ENCODE data around the gene PPP1R14B. TPM values are rescaled to one million over a fixed set of nuclear protein-coding genes. Genes with fewer than 3 reads are reported as not detected.
A peak's percentile ranks its signal among the peaks of the same experiment; 100 is the strongest.

Gene PPP1R14B
- total RNA-seq, 1 experiment from 2014 or later: 583 TPM

DNA sequence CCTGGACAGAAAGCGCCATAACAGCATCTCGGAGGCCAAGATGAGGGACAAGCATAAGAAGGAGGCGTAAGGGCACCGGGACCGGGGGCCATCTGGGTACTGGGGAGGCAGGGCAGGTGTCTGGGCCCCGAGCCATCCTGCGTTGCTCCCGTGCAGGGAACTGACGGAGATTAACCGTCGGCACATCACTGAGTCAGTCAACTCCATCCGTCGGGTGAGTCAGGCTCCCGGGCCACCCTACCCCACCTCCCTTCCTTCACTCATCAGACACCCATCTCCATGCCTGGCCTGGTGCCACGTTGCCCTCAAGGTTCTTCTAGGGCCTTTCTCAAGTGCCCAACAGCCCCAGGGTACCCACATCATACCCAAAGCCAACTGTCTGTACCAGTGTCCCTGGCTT lies 19.6 kb upstream of the PPP1R14B start:
- H3K27me3 Mint-ChIP-seq (ENCODE audit: insufficient read depth, unreplicated experiment): no peaks in the 10 kb centered on the region
- peaks cover 23% of the 10 kb centered on the region for H3K4me1 Mint-ChIP-seq (ENCODE audit: insufficient read depth, unreplicated experiment)
- intact Hi-C loops (cut with micrococcal nuclease): no loop called here
- H3K27ac Mint-ChIP-seq (ENCODE audit: low read depth, unreplicated experiment): peak overlapping the region; percentile 27
- H3K9me3 Mint-ChIP-seq (ENCODE audit: unreplicated experiment): no peaks in the 10 kb centered on the region
- peaks cover 60% of the 10 kb centered on the region for H3K36me3 Mint-ChIP-seq (ENCODE audit: insufficient read depth, unreplicated experiment)
- peak; percentile 56 for DNase-seq (ENCODE audit: unreplicated experiment)
- no TSS peak for BruUV-seq (replicated peaks)
- TF ChIP-seq, protein P1, sequence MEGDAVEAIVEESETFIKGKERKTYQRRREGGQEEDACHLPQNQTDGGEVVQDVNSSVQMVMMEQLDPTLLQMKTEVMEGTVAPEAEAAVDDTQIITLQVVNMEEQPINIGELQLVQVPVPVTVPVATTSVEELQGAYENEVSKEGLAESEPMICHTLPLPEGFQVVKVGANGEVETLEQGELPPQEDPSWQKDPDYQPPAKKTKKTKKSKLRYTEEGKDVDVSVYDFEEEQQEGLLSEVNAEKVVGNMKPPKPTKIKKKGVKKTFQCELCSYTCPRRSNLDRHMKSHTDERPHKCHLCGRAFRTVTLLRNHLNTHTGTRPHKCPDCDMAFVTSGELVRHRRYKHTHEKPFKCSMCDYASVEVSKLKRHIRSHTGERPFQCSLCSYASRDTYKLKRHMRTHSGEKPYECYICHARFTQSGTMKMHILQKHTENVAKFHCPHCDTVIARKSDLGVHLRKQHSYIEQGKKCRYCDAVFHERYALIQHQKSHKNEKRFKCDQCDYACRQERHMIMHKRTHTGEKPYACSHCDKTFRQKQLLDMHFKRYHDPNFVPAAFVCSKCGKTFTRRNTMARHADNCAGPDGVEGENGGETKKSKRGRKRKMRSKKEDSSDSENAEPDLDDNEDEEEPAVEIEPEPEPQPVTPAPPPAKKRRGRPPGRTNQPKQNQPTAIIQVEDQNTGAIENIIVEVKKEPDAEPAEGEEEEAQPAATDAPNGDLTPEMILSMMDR (IDR thresholded peaks at IDR 0.05; ENCODE audit: unreplicated experiment): no peak
- CTCF ChIA-PET: interaction anchor here (1.0 to 4.1 kb wide), 2 partner anchors 16 to 117 kb away, joined by 4 to 36 read pairs; partner anchors contain the start of gene PLCB3
- no peak overlapping the region for H3K4me3 Mint-ChIP-seq (ENCODE audit: unreplicated experiment)
- POLR2A ChIA-PET: interaction anchor here (5.8 to 7.6 kb wide), 2 partner anchors 16 to 19 kb away, joined by 75 to 125 read pairs; partner anchors contain the start of genes BAD, GPR137 and PPP1R14B

DNA sequence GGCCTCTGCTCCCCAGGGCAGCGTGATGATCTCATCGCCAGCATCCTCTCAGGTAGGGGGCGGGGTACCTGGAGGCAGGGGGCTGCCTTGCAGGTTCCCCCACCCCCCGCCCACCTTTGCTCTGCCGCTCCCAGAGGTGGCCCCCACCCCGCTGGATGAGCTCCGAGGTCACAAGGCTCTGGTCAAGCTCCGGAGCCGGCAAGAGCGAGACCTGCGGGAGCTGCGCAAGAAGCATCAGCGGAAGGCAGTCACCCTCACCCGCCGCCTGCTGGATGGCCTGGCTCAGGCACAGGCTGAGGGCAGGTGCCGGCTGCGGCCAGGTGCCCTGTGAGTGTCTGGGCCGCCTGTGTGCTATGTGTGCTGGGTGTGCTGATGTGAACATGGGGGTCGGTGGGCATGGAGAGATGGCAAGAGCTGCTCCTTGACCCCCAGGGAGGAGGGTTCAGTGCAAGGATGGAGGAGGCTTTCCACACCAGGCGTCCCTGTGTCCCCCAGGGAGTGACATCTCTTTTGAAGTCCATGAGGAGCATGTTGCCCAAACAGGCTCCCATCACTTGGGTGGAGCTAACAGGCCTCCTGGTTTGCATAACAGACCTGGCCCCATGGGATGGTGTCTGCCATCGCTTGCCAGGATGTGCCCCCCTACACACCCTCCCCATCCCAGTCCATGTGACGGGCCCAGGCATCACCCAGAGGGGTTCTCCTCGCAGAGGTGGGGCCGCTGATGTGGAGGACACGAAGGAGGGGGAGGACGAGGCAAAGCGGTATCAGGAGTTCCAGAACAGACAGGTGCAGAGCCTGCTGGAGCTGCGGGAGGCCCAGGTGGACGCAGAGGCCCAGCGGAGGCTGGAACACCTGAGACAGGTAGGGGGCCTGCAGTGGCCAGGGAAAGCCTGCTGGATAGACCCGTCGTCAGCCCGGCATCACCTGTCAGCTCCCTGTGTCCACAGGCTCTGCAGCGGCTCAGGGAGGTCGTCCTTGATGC lies 18.7 kb upstream of the PPP1R14B start:
- TF ChIP-seq, protein P1 (IDR thresholded peaks at IDR 0.05; ENCODE audit: unreplicated experiment): no peak
- no peak overlapping the region for H3K27ac Mint-ChIP-seq (ENCODE audit: low read depth, unreplicated experiment)
- no TSS peak for BruUV-seq (replicated peaks)

DNA sequence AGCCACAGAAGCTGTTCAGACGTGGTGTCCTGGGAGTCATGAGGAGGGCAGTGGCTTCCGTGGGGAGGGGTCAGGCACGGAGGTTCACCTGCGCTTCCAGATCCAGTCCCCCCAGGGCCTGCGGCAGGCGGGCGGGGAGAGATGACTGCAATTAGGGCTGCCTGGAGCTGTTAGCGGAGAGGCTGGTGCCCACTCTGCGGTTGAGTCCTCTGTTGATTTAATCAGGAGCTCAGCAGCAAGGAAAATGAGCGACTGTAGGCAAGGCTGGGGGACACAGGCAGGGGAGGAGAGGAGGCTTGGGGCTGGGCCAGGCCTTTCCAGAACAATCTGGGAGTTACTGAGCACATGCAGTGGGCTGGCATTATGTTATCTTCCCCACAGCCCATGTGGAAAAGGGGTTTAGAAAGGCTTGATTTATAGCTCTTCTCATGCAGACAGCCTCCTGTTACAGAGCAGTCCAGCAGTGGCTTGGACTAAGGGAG lies 17.7 kb upstream of the PPP1R14B start:
- TF ChIP-seq, protein P1 (IDR thresholded peaks at IDR 0.05; ENCODE audit: unreplicated experiment): no peak
- Mint-ChIP-seq H3K36me3 (ENCODE audit: insufficient read depth, unreplicated experiment) (peaks cover 58% of the 10 kb centered on the region), H3K27ac (ENCODE audit: low read depth, unreplicated experiment) (no peak overlapping the region), H3K9me3 (ENCODE audit: unreplicated experiment) (no peaks in the 10 kb centered on the region), H3K27me3 (ENCODE audit: insufficient read depth, unreplicated experiment) (no peaks in the 10 kb centered on the region), H3K4me3 (ENCODE audit: unreplicated experiment) (no peak overlapping the region), H3K4me1 (ENCODE audit: insufficient read depth, unreplicated experiment) (peaks cover 23% of the 10 kb centered on the region)
- no peak for DNase-seq (ENCODE audit: unreplicated experiment)
- intact Hi-C loops (cut with micrococcal nuclease): no loop called here
- CTCF ChIA-PET: interaction anchor here (0.9 to 3.3 kb wide), 6 partner anchors 10 to 37 kb away, joined by 3 to 14 read pairs (median 5); partner anchors contain the start of gene PLCB3
- no TSS peak for BruUV-seq (replicated peaks)
- POLR2A ChIA-PET: interaction anchor here (0.6 to 0.7 kb wide), 2 partner anchors 21 to 23 kb away, joined by 3 read pairs; partner anchors contain the start of gene FKBP2

More for the DNA sequence above, 18.7 kb upstream of the PPP1R14B start:
- intact Hi-C loops (cut with micrococcal nuclease): no loop called here
- peaks cover 23% of the 10 kb centered on the region for H3K4me1 Mint-ChIP-seq (ENCODE audit: insufficient read depth, unreplicated experiment)
- no peak overlapping the region for H3K4me3 Mint-ChIP-seq (ENCODE audit: unreplicated experiment)
- peaks cover 60% of the 10 kb centered on the region for H3K36me3 Mint-ChIP-seq (ENCODE audit: insufficient read depth, unreplicated experiment)
- H3K9me3 Mint-ChIP-seq (ENCODE audit: unreplicated experiment): no peaks in the 10 kb centered on the region
- ChIA-PET CTCF (interaction anchor here (0.6 to 1.2 kb wide), 5 partner anchors 8 to 116 kb away, joined by 3 to 6 read pairs (median 4); partner anchors contain the start of gene PLCB3), POLR2A (interaction anchor here (0.6 kb wide), 1 partner anchor 20 kb away, joined by 3 read pairs; no protein-coding TSS in a partner anchor)
- H3K27me3 Mint-ChIP-seq (ENCODE audit: insufficient read depth, unreplicated experiment): no peaks in the 10 kb centered on the region
- no peak for DNase-seq (ENCODE audit: unreplicated experiment)

DNA sequence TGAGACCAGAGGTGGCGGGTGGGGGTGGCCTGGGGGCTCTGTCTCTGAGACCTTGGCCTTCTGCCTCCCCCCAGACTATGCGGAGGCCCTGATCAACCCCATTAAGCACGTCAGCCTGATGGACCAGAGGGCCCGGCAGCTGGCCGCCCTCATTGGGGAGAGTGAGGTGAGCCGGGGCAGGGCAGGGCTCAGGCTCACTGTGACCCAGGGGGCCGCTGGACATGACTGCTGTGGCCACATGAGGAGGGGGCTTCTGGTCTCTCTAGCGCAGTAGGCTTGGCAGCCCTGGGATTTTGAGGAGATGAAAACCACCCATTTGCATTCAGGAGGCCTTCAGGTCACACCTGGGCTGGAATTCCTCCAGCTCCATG lies 17.2 kb upstream of the PPP1R14B start:
- Mint-ChIP-seq H3K27ac (ENCODE audit: low read depth, unreplicated experiment) (no peak overlapping the region), H3K27me3 (ENCODE audit: insufficient read depth, unreplicated experiment) (no peaks in the 10 kb centered on the region), H3K9me3 (ENCODE audit: unreplicated experiment) (no peaks in the 10 kb centered on the region), H3K4me1 (ENCODE audit: insufficient read depth, unreplicated experiment) (peaks cover 20% of the 10 kb centered on the region), H3K4me3 (ENCODE audit: unreplicated experiment) (no peak overlapping the region), H3K36me3 (ENCODE audit: insufficient read depth, unreplicated experiment) (peaks cover 58% of the 10 kb centered on the region)
- CTCF ChIA-PET: interaction anchor here (0.6 to 3.3 kb wide), 6 partner anchors 10 to 616 kb away, joined by 3 to 14 read pairs (median 4); partner anchors contain the start of gene PLCB3
- DNase-seq (ENCODE audit: unreplicated experiment): no peak
- intact Hi-C loops (cut with micrococcal nuclease): no loop called here
- BruUV-seq (replicated peaks): no TSS peak
- POLR2A ChIA-PET: interaction anchor here (0.7 kb wide), 1 partner anchor 23 kb away, joined by 3 read pairs; the partner anchor contains the start of gene FKBP2
- TF ChIP-seq, protein P1 (IDR thresholded peaks at IDR 0.05; ENCODE audit: unreplicated experiment): no peak

All from MCF 10A (cell line).